Measurements from ENCODE around the gene CALR.

The CALR gene

DNA sequence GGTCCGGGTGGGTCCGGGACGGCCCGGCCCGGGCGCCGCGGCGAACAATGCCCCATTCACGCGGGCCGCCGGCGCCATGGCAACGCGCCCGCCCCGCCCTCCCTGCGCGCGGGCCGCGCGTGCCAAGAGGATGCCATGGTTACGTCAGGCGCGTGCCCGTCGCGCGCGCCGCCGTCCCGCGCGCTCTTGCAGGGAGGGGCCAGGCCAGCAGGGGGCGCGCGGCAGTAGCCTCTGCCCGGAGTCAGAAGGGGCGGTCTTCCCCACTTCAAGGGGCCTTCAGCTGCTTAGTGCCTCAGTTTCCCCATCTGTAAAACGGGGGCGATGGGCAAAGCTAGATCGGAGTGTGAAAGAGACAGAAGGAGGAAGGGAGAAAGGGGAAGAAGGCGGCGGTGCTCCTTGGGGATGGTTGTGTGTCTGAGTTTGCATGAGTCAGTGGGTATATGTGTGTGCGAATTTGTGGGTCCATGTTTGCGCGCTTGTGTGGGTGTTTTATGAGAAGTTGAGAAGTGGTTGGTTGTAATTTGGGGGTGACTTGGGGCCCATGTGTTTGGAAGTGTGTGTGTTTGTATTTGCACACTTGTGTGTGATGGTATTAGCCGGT is 45.2 kb downstream of the CALR start:
- peak; percentile 60 to 72 for DNase-seq

DNA sequence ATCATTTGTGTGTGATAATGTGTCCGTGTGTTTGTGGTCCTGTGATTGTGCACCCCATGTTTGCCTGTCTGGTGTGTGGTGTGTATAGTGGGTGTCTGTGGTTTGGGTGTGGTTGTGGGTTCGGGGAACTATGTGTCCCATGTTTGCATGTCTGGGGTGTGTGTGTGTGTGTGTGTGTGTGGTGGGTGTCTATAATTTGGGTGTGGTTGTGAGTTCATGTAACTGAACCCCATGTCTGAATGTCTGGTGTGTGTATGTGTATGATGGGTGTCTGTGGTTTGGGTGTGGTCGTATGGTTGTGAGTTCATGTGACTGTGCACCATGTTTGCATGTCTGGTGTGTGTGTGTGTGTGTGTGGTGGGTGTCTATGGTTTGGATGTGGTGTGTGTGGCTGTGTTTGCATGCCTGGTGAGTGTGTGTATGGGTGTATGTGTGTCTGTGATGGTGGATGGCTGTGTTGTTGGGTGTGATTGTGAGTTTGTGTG is 45.8 kb downstream of the CALR start:
- no peak for DNase-seq

DNA sequence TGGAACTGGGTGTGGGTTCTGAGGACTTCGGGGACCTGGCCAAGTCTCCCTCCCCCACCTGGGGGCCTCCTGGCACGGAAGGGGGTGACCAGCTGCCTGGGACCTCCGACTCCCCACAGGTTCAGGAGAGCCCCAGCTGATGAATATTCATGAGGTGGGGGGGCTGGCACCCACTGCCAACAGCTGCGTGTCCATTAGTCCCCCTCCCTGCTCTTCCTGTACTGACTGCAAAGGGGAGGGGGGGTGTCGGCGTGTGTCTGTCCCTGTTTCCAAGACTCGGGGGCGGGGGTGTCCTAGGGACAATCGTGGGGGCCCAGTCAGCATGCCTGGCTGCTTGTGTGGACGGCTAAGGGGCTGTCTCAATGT is 46.3 kb downstream of the CALR start:
- DNase-seq = no peak

DNA sequence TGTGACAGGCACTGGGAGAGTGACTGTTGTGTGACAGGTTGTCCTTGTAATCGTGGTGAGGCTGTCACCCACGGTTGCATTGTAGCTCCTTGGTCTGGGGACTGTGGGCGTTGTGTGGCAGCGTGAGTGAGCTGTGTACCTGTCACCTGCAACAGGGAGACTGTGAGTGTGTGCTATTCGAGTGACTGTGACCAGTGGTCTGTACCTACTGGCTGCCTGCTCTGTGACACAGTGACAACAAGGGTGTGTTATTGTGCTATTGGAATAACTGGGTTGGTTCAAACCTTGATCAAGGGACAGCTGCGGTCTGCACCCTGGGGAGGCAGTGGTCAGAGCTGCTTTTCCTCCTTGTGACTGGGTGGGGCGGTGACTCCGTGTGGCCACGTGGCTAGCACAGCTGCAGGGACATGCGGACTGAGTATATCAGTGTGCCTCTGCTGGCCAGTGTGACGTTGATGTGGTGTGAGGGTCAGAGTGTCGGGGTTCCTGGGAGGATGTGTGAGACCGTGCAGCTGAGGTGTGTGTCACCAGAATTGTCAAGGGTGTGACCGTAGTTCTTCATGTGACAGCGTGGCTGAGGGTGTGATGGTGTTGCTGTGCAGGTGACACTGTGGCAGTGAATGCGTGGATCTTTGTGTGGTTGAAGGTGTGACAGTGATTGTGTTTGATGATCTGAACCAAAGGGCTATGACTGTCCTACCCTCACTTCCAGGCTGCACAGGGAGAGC is 46.8 kb downstream of the CALR start:
- no peak for DNase-seq

- no peak for DNase-seq
Observed at GRCh38 chr19:12986726-12987125, 48.3 kb downstream of the CALR start.

DNA sequence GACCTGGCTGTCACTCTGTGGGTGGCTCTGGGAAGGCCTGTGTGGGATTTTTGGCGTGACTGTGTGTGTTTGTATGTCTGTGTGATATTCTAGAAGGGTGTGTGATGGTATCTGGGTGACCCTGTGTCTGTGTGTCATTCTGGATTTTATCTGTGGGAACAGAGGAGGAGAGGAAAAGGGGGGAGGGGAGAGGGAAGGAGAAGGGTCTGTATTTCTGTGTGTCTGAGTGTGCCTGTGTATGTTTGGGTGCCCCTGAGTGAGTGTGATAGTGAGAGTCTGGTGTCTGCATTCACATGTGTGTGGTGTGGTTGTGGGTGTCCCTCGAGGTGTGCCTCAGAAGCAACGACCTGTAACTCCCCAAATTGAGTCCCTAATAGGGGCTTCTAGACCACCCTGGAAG is 48.8 kb downstream of the CALR start:
- no peak for DNase-seq

DNA sequence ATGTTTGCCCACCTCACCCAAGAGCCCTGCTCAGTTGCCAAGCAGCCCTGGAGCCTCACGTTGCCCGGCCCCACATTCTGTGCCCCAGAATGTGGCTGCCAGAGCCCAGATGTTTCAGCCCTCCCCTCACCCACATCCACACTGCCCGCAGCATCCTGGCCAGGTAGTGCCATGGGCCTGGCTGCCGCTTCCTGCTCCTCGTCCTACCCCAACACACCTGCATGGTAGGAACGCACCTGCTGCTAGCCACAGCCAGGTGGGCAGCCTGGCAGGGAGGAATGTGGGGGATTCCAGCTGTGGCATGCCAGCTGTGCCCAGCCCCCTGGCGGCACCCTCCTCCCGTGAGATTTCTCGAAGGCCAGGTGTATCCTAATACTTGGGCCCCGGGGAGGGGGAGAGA is 49.4 kb downstream of the CALR start:
- peak in 1 of 2 experiments; percentile 14 for DNase-seq

DNA sequence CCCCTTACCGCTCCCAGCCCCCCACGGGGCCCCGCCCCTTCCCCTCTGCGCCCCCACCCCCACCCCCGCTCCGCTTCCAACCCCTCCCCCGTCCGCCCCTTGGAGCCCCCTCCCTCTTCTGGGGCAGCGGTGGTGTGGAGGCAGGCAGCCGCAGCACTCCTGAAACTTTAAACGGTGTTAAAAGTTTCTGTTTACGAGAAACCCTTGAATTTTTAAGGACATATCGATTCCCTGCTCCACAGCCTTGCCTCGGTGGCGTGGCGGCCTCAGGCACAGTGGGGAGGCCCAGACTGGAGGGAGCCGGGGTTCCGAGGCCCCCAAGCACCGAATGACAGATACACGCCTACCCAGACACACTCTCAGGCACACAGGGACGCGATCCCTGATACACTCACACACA is 52.0 kb downstream of the CALR start:
- DNase-seq = no peak

DNA sequence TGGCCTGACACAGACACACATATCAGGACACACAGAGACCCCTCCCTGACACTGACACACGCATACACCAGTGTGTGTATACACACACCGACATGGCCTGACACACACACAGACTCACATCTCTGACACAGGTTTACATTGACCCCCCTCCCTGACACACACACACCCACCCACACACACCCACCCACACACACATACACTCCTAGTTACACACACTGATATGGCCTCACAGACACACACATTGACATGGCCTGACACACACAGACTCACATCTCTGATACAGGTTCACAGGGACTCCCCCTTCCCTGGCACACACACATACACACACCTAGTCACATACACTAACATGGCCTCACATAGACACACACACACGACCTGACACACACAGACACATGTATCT is 52.4 kb downstream of the CALR start:
- DNase-seq = no peak

- DNase-seq = no peak
Observed at GRCh38 chr19:12991296-12991695, 52.9 kb downstream of the CALR start.

GRCh38 chr19:12992729-12993128 is 54.3 kb downstream of the CALR start:
- no peak for DNase-seq

- DNase-seq = no peak
Observed at GRCh38 chr19:12993562-12993961, 55.2 kb downstream of the CALR start.
